Suprapubic skin (tissue), 4 donors: ENCODE results near the gene SMAD5.

ENCODE experiments used
- CTCF ChIP-seq, 2 donors: fragments of 200-600 bp in 1 of 2; fragments of 450-650 bp in 1 of 2; sonication (generic) in 1 of 2; IDR thresholded peaks; one replicate each; pipeline ENCODE4 v1.5.1; 2016 to 2019; ENCODE audit warnings: antibody characterized with exemption in 2 of 2, mild to moderate bottlenecking in 1 of 2, moderate library complexity in 1 of 2
- EP300 ChIP-seq: sonication (generic); formaldehyde crosslinking; IDR thresholded peaks from one replicate; pipeline ENCODE4 v1.6.1; 2017; ENCODE audit warnings: antibody characterized with exemption
- POLR2A ChIP-seq, 2 donors: fragments of 450-650 bp; IDR thresholded peaks; one replicate each; pipeline ENCODE4 v1.6.1; 2017; ENCODE audit warnings: antibody characterized with exemption in 2 of 2, mild to moderate bottlenecking in 2 of 2, moderate library complexity in 2 of 2
- POLR2AphosphoS5 ChIP-seq, 3 donors: sonication (generic); formaldehyde crosslinking; IDR thresholded peaks; one replicate each; pipeline ENCODE4 v1.6.1; 2017; ENCODE audit warnings: antibody characterized with exemption in 3 of 3

DNA sequence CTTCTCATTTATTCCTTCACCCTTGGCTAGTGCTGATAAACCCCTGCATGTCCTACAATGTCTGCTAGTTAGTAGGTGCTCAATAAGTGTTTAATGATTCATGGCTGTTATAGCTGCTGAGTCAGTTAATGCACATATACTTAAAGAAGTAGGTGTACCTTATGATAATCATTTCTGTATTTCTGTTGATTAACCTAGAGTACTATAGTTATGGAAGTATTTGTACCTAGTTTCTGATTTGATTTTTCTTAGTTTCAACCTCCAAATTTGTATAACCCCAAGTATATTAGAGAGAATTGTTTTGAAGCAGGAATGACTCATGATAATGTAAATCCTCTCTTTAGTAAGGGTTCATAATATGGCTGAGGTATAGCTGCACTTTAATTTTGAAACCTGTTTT is 8.9 kb downstream of the SMAD5 start:
- TF ChIP-seq CTCF (IDR thresholded peaks at IDR 0.05) (no peak), POLR2AphosphoS5 (IDR thresholded peaks at IDR 0.05) (no peak), POLR2A (IDR thresholded peaks at IDR 0.05) (no peak), EP300 (no peak)
